K562 (cell line): Measurements from ENCODE around the gene DDX55. TPM values are rescaled to one million over a fixed set of nuclear protein-coding genes. Genes with fewer than 3 reads are reported as not detected.

Source experiments
- ATAC-seq: fragments of 200-7000 bp; cut with Tn5 transposase; 3 replicates; pipeline ENCODE4 v1.9.1; 2020; ENCODE audit warnings: moderate library complexity
- BruUV-seq: library from RNA; stranded (reverse); fragments of 400-500 nt; replicated peaks from 2 replicates; lab custom pipeline; 2021; lab: Mats Ljungman, UMichigan
- CTCF ChIA-PET: fragments of 300-600 bp; formaldehyde crosslinking; extraction: SDS; loops from one replicate; lab custom pipeline; 2021; ENCODE audit warnings: low intra/inter-chr PET ratio; lab: Yijun Ruan, JAX
- POLR2A ChIA-PET: fragments of 300-600, 350-650 bp; sonication (Branson Sonifier 250); formaldehyde crosslinking; extraction: SDS; loops from one replicate; lab custom pipeline; 2021; ENCODE audit warnings: antibody characterized with exemption, inconsistent platforms; lab: Yijun Ruan, JAX
- DNase-seq, 4 experiments: peaks; one replicate each; pipeline versions ENCODE4 v3.0.0 to v3.0.0-alpha.2; 2011 to 2018; ENCODE audit warnings: low spot score in 3 of 4, mixed read lengths in 3 of 4; ENCODE audit errors: extremely low read depth in 1 of 4
- FAIRE-seq: peaks from 2 replicates; lab custom pipeline; 2011; peaks lifted over from hg19 to GRCh38; lab: Jason Lieb, UNC
- H2AFZ ChIP-seq: 2 replicates; pipeline ENCODE4 v1.6.0; 2011; ENCODE audit warnings: low read depth, low read length, control low read depth, inconsistent platforms
- H3K27ac ChIP-seq: fragments of 200-600 bp; 3 replicates; pipeline ENCODE4 v1.8.0; 2011; ENCODE audit warnings: low read depth, mild to moderate bottlenecking, control low read depth, inconsistent platforms, low read length, moderate library complexity, mixed read lengths; ENCODE audit errors: extremely low read depth
- H3K27me3 ChIP-seq, 2 experiments: fragments of 300-600 bp in 1 of 2; 2 replicates in 1 of 2; 3 replicates in 1 of 2; pipeline versions ENCODE4 v1.6.0 to v1.8.0; 2011; ENCODE audit warnings: inconsistent platforms in 2 of 2, low read length in 2 of 2, mild to moderate bottlenecking in 1 of 2, mixed read lengths in 1 of 2, moderate library complexity in 1 of 2; ENCODE audit not compliant: control insufficient read depth in 2 of 2, insufficient read depth in 2 of 2
- H3K36me3 ChIP-seq: fragments of 300-600 bp; 3 replicates; pipeline ENCODE4 v1.8.0; 2011; ENCODE audit warnings: mild to moderate bottlenecking, low read length, inconsistent platforms; ENCODE audit not compliant: control insufficient read depth, insufficient read depth
- H3K4me1 ChIP-seq, 2 experiments: fragments of 200-600 bp in 1 of 2; replicated peaks in 1 of 2; 2 replicates in 1 of 2; 3 replicates in 1 of 2; pipeline versions ENCODE4 v1.5.1 to v1.8.0; 2011; ENCODE audit warnings: inconsistent platforms in 2 of 2, low read length in 2 of 2, mild to moderate bottlenecking in 1 of 2, mixed read lengths in 1 of 2, moderate library complexity in 1 of 2; ENCODE audit not compliant: control insufficient read depth in 2 of 2, insufficient read depth in 2 of 2
- H3K4me2 ChIP-seq: 2 replicates; pipeline ENCODE4 v1.6.1; 2011; ENCODE audit warnings: low read length, control low read depth, inconsistent platforms, mixed read lengths; ENCODE audit not compliant: insufficient read depth
- H3K4me3 ChIP-seq: fragments of 200-600 bp; sonication (generic), shearing (Covaris generic); 2 replicates; pipeline ENCODE4 v1.5.1; 2016; ENCODE audit warnings: control low read depth, inconsistent platforms
- H3K79me2 ChIP-seq: fragments of 200-600 bp; 3 replicates; pipeline ENCODE4 v1.8.0; 2011; ENCODE audit warnings: low read length, inconsistent platforms; ENCODE audit not compliant: control insufficient read depth, insufficient read depth
- H3K9ac ChIP-seq, 2 experiments: 2 replicates each; pipeline versions ENCODE4 v1.6.0 to v1.6.1; 2011; ENCODE audit warnings: low read depth in 2 of 2, low read length in 2 of 2, control low read depth in 1 of 2, inconsistent platforms in 1 of 2, mild to moderate bottlenecking in 1 of 2, mixed read lengths in 1 of 2; ENCODE audit not compliant: insufficient read depth in 1 of 2
- H3K9me1 ChIP-seq: one replicate; pipeline ENCODE4 v1.6.0; 2011; ENCODE audit warnings: inconsistent platforms, mild to moderate bottlenecking, low read length, moderate library complexity; ENCODE audit not compliant: control insufficient read depth, insufficient read depth
- H3K9me3 ChIP-seq: replicated peaks from 2 replicates; pipeline ENCODE4 v1.5.1; 2011; ENCODE audit warnings: low read depth, low read length, inconsistent platforms; ENCODE audit not compliant: control insufficient read depth, insufficient read depth
- H4K20me1 ChIP-seq: replicated peaks from 2 replicates; pipeline ENCODE4 v1.6.1; 2011; ENCODE audit warnings: low read length, inconsistent platforms, mixed read lengths; ENCODE audit not compliant: control insufficient read depth, insufficient read depth
- POLR2G ChIP-seq: fragments of 200-400 bp; formaldehyde crosslinking; IDR thresholded peaks from 2 replicates; pipeline ENCODE4 v1.6.1; 2017; ENCODE audit warnings: low read depth, mild to moderate bottlenecking, antibody characterized with exemption, low read length, moderate library complexity
- PRMT5 ChIP-seq: sonication (generic); formaldehyde crosslinking; IDR thresholded peaks from 2 replicates; pipeline ENCODE4 v1.5.0; 2020; ENCODE audit warnings: missing genetic modification reagents
- RBFOX2 ChIP-seq: fragments of 200-400 bp; formaldehyde crosslinking; IDR thresholded peaks from 2 replicates; pipeline ENCODE4 v1.6.1; 2017; ENCODE audit warnings: low read depth, mild to moderate bottlenecking, low read length, moderate library complexity
- ZBTB1 ChIP-seq: sonication (generic); formaldehyde crosslinking; IDR thresholded peaks from 2 replicates; pipeline ENCODE4 v1.8.1; 2023; ENCODE audit warnings: missing genetic modification reagents, low read depth, mild to moderate bottlenecking, borderline replicate concordance
- ZNF766 ChIP-seq: fragments of 200-800 bp; sonication (Bioruptor generic); conservative IDR thresholded peaks from 2 replicates; pipeline ENCODE4 v1.6.1; 2016; ENCODE audit warnings: missing genetic modification characterization, missing compliant biosample characterization
- WGBS: fragments of 100-300 bp; shearing (Covaris generic); methylation state at CpG from one replicate; pipeline ENCODE4 v1.1.6; 2016; ENCODE audit warnings: low coverage, mixed read lengths; ENCODE audit not compliant: insufficient coverage; ENCODE audit errors: missing lambda C conversion rate; 5-methylcytosine and 5-hydroxymethylcytosine counted together
- in situ Hi-C: fragments of 300-500 bp; cut with MboI; formaldehyde crosslinking; loops from 4 replicates; pipeline ENCODE4 v1.15.0; 2018; ENCODE audit warnings: inconsistent platforms, mixed read lengths
- intact Hi-C: fragments of 100-400 bp; cut with micrococcal nuclease; formaldehyde crosslinking; loops from 2 replicates; pipeline ENCODE4 v1.14.2; 2022
- polyA plus RNA-seq, 8 experiments: library from polyadenylated mRNA; depleted of rRNA in 4 of 8; stranded (reverse) in 5 of 8; unstranded in 3 of 8; fragments of >200 nt; fragmentation: Nextera tagmentation in 2 of 8; fragmentation: Illumina TruSeq in 1 of 8; extraction: Ambion mirVana in 2 of 8; extraction: Trizol in 1 of 8; gene quantifications; 2 replicates each; pipeline versions ENCODE4 v1.2.1 to v1.2.3, GENCODE V29; 2011 to 2014; ENCODE audit warnings: inconsistent platforms in 1 of 8, missing spikeins in 1 of 8
- total RNA-seq, 7 experiments: library from RNA; depleted of rRNA in 6 of 7; stranded (reverse); fragments of >200 nt in 6 of 7; fragmentation: Illumina TruSeq in 2 of 7; extraction: Trizol in 2 of 7; gene quantifications; 2 replicates each; pipeline versions ENCODE4 v1.2.1 to v1.2.3, GENCODE V29; 2011 to 2021; ENCODE audit warnings: low replicate concordance in 1 of 7

DDX55 gene
- total and polyA plus RNA-seq, 9 of the 15 experiments (the other 6 are each of a cell fraction or from before 2014, with no cell fraction given) = 10.6 to 71.0 (median 60.9) TPM

- no peak for TF ChIP-seq PRMT5 (CRISPR knock-in tag)
These were observed 15.2 kb downstream of the DDX55 start (continued) for GRCh38 chr12:123617144-123617543.

GRCh38 chr12:123617580-123617979, 15.7 kb downstream of the DDX55 start:
- ChIA-PET POLR2A (interaction anchor here (1.1 to 2.1 kb wide), 4 partner anchors 10 to 385 kb away, joined by 3 to 4 read pairs (median 4); partner anchors contain the start of genes MPHOSPH9 and MTRFR), CTCF (no interaction called here)
- no peak overlapping the region for H2AFZ ChIP-seq
- no peaks in the 10 kb centered on the region for H3K4me1 ChIP-seq
- BruUV-seq = no TSS peak
- no peaks in the 10 kb centered on the region for H3K27me3 ChIP-seq
- H3K79me2 ChIP-seq = no peaks in the 10 kb centered on the region
- no peak for FAIRE-seq
- H3K4me3 ChIP-seq = no peak overlapping the region
- in situ Hi-C loops (no loop called here), intact Hi-C loops (no loop called here)
- no peaks in the 10 kb centered on the region for H3K9me1 ChIP-seq
- WGBS = 90% methylated on average over 13 of the region's 13 CpGs
- peaks cover 92% of the 10 kb centered on the region for H3K36me3 ChIP-seq
- peak overlapping the region in 1 of 2 experiments; percentile 39; a peak in 1 of 4 replicates for H3K9ac ChIP-seq
- ATAC-seq = no peak
- DNase-seq = no peak
- no peaks in the 10 kb centered on the region for H3K9me3 ChIP-seq
- TF ChIP-seq ZNF766 (no peak), ZBTB1 (no peak), RBFOX2 (peak; percentile 43; the same call in 1 of the 2 replicates), POLR2G (peak; percentile 64)
- H3K27ac ChIP-seq = no peak overlapping the region
- 0 out of 2 replicates have a peak, but pooled peaks cover 3% of the 10 kb centered on the region for H4K20me1 ChIP-seq
- H3K4me2 ChIP-seq = no peak overlapping the region
